ENCODE data around the gene IL17C.

IL17C gene

DNA sequence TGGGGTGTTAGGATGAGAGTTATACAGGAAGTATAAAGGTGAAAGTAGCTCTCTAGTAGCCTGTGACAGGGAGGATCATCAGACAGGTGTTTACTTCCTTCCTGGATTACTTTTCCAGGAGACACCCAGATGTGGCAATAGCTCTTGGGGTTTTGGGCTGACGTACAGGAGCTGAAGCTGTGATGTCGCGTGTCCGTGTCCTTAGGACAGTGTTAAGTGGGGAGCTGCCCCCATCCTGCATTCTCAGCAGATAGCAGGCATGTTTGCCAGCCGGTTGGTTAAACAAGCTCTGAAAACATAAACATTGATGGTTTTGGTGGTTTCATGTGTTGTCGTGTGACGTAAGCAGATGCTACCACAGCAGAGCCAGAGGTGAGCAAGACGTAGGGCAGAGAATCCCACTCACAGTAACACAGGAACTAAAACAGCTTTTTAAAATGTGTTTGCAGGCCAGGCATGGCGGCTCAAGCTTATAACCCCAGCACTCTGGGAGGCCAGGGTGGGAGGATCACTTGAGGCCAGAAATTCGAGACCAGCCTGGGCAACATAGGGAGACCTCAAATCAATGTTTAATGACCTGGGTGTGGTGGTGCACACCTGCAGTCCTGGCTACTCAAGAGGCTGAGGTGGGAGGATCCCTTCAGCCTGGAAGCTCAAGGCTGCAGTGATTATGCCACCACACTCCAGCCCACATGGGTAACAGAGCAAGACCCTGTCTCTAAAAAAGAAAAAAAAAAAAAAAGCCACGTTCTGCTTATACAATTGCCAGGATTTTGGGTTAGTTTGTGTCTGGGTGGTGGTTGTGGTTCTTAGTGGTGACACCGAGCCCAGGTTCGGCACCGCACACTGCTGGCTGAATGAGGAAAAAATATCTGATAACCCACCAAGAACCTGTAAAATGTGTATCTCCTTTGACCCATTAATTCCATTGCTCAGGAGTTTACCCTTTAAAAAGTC lies 18.2 kb upstream of the IL17C start:
- DNase-seq (ENCODE audit: low read depth): no peak
- H3K4me3 ChIP-seq (ENCODE audit: control insufficient read depth, low read depth, low read length): no peak overlapping the region
- TF ChIP-seq, protein P1, sequence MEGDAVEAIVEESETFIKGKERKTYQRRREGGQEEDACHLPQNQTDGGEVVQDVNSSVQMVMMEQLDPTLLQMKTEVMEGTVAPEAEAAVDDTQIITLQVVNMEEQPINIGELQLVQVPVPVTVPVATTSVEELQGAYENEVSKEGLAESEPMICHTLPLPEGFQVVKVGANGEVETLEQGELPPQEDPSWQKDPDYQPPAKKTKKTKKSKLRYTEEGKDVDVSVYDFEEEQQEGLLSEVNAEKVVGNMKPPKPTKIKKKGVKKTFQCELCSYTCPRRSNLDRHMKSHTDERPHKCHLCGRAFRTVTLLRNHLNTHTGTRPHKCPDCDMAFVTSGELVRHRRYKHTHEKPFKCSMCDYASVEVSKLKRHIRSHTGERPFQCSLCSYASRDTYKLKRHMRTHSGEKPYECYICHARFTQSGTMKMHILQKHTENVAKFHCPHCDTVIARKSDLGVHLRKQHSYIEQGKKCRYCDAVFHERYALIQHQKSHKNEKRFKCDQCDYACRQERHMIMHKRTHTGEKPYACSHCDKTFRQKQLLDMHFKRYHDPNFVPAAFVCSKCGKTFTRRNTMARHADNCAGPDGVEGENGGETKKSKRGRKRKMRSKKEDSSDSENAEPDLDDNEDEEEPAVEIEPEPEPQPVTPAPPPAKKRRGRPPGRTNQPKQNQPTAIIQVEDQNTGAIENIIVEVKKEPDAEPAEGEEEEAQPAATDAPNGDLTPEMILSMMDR (IDR thresholded peaks at IDR 0.05; ENCODE audit: control insufficient read depth, insufficient read depth, low read depth, low read length, missing control alignments): no peak

DNA sequence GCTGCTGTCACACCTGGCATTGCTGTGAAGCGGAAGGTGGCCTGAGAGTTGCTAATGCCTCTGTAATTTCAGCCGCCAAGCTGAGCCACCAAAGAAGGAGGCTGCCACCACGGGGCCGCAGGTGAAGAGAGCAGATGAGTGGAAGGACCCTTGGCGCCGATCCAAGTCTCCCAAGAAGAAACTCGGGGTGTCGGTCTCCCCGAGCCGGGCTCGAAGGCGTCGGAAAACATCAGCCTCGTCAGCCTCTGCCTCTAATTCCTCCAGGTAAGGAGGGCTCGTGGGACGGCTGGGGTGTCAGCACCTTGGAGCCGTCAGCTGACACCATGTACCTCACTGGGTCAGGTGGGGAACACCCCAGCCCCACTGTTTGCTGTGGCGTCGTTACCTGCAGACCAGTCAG lies 16.2 kb upstream of the IL17C start:
- H3K4me3 ChIP-seq (ENCODE audit: control insufficient read depth, low read depth, low read length): no peak overlapping the region
- DNase-seq (ENCODE audit: low read depth): no peak
- TF ChIP-seq, protein P1 (IDR thresholded peaks at IDR 0.05; ENCODE audit: control insufficient read depth, insufficient read depth, low read depth, low read length, missing control alignments): no peak

DNA sequence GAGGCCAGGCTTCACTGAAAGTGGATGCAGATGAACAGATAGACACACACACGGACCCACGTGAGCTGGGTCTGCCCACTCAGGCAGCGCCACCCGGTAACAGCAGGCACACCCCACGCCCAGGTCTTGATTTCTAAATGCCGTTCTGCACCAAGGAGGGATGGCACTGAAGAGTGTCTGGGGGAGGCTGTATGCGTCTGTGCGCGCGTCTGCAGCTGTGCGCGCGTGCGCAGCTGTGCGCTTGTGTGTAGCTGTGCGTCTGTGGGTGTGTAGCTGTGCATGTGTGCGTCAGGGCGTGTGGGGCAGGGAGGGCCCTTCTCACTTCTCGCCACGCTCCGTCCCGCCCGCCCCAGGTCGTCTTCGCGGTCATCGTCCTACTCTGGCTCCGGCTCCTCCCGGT lies 15.5 kb upstream of the IL17C start:
- DNase-seq (ENCODE audit: low read depth): no peak
- no peak overlapping the region for H3K4me3 ChIP-seq (ENCODE audit: control insufficient read depth, low read depth, low read length)
- TF ChIP-seq, protein P1 (IDR thresholded peaks at IDR 0.05; ENCODE audit: control insufficient read depth, insufficient read depth, low read depth, low read length, missing control alignments): no peak

DNA sequence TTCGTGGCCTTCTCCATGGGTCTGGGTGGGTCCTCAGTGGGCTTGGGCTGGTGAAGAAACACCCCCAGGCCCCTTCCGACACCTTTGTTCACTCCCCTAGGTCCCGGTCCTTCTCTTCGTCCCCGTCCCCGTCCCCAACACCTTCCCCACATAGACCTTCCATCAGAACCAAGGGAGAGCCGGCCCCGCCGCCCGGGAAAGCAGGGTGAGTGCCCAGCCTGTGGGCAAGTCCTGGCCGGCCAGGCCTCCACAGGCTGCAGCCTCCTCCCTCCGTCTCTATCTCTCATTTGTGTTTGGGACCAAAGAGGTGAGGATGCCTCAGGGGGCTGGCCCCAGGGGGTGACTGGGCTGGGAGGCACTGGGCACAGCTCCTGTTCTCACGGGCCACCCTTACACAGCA lies 14.5 kb upstream of the IL17C start:
- DNase-seq (ENCODE audit: low read depth): no peak
- TF ChIP-seq, protein P1 (IDR thresholded peaks at IDR 0.05; ENCODE audit: control insufficient read depth, insufficient read depth, low read depth, low read length, missing control alignments): no peak
- H3K4me3 ChIP-seq (ENCODE audit: control insufficient read depth, low read depth, low read length): no peak overlapping the region

DNA sequence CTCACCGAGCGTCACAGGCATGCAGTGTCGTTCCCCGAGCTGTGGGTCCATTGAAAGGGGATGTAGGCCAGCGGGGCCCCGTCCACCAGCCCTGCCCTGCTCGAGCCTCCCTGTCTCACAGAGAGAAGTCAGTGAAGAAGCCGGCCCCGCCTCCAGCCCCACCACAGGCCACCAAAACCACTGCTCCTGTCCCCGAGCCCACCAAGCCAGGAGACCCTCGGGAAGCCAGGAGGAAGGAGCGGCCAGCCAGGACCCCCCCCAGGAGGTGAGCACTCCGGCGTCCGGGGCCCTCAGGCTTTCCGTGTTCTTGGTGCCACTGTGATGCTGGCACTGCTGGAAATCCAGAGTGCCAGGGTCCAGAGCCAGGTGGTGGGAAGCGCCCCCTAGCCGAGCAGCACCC lies 13.9 kb upstream of the IL17C start:
- no peak overlapping the region for H3K4me3 ChIP-seq (ENCODE audit: control insufficient read depth, low read depth, low read length)
- TF ChIP-seq, protein P1 (IDR thresholded peaks at IDR 0.05; ENCODE audit: control insufficient read depth, insufficient read depth, low read depth, low read length, missing control alignments): no peak
- no peak for DNase-seq (ENCODE audit: low read depth)

DNA sequence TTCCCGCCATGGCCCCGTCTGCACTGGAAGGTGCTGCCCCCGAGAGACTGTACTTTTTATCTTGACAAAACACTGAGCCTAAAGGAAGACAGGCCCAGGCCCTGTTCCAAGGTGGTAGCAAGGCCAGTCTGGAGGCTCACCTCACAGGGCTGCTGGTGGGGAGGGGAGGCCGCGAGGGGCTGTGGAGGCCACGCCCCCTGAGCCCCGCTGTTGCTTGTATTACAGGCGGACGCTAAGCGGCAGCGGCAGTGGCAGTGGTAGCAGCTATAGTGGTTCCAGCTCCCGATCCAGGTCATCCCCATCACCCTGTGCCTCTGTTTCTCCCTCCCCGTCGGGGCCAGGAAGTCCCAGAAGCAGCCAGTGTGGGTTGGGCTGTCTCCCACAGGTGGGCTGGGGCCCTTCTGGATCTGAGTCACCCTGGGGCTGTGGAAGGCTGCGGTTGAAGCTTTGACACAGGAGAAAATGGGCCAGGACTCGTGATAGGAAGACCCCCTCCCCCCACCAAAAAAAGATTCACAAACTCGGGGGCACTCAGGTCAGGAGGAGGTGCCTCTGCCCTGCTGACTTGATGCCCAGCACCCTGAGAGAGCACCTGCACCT lies 13.3 kb upstream of the IL17C start:
- TF ChIP-seq, protein P1 (IDR thresholded peaks at IDR 0.05; ENCODE audit: control insufficient read depth, insufficient read depth, low read depth, low read length, missing control alignments): no peak
- no peak overlapping the region for H3K4me3 ChIP-seq (ENCODE audit: control insufficient read depth, low read depth, low read length)
- no peak for DNase-seq (ENCODE audit: low read depth)
